OCI-LY1 (cell line): ENCODE results near the gene FAM53B.

Experiments
- H2AFZ ChIP-seq: fragments of 200-600 bp; sonication (generic), shearing (Covaris generic); 2 replicates; pipeline ENCODE4 v1.6.0; 2014; ENCODE audit warnings: antibody characterized with exemption, mild to moderate bottlenecking, low read length
- H3F3A ChIP-seq: fragments of 200-600 bp; sonication (generic), shearing (Covaris generic); 2 replicates; pipeline ENCODE4 v1.6.0; 2014; ENCODE audit warnings: mild to moderate bottlenecking, antibody characterized with exemption, low read length, moderate library complexity; ENCODE audit not compliant: insufficient read depth
- H3K27ac ChIP-seq: fragments of 200-600 bp; sonication (generic); 2 replicates; pipeline ENCODE4 v1.5.1; 2014; ENCODE audit warnings: low read length, mixed run types, mild to moderate bottlenecking, low read depth; ENCODE audit not compliant: poor library complexity, severe bottlenecking
- H3K27me3 ChIP-seq: fragments of 200-600 bp; sonication (generic); 2 replicates; pipeline ENCODE4 v1.6.0; 2014; ENCODE audit warnings: antibody characterized with exemption, mild to moderate bottlenecking, low read length, moderate library complexity; ENCODE audit not compliant: insufficient read depth
- H3K36me3 ChIP-seq: fragments of 200-600 bp; sonication (generic); 2 replicates; pipeline ENCODE4 v1.6.1; 2014; ENCODE audit warnings: mild to moderate bottlenecking, antibody characterized with exemption, low read length, moderate library complexity, mixed read lengths; ENCODE audit not compliant: insufficient read depth
- H3K4me1 ChIP-seq: fragments of 200-600 bp; sonication (generic); 2 replicates; pipeline ENCODE4 v1.5.1; 2014; ENCODE audit warnings: mild to moderate bottlenecking, low read length, moderate library complexity; ENCODE audit not compliant: insufficient read depth, severe bottlenecking
- H3K4me2 ChIP-seq: fragments of 200-600 bp; sonication (generic), shearing (Covaris generic); 2 replicates; pipeline ENCODE4 v1.6.1; 2014; ENCODE audit warnings: low read length
- H3K4me3 ChIP-seq: fragments of 200-600 bp; sonication (generic); 2 replicates; pipeline ENCODE4 v1.5.1; 2014; ENCODE audit warnings: low read length, low read depth, mild to moderate bottlenecking, mixed read lengths; ENCODE audit not compliant: poor library complexity, severe bottlenecking
- H3K79me2 ChIP-seq: fragments of 200-600 bp; shearing (Covaris generic); 2 replicates; pipeline ENCODE4 v1.6.1; 2016; ENCODE audit warnings: mixed run types, low read length, mixed read lengths; ENCODE audit not compliant: insufficient read depth
- H3K9ac ChIP-seq: fragments of 200-600 bp; sonication (generic), shearing (Covaris generic); 2 replicates; pipeline ENCODE4 v1.6.1; 2014; ENCODE audit warnings: mild to moderate bottlenecking, low read length, mixed read lengths
- H3K9me2 ChIP-seq: fragments of 200-600 bp; sonication (generic), shearing (Covaris generic); 2 replicates; pipeline ENCODE4 v1.6.1; 2014; ENCODE audit warnings: low read depth, mild to moderate bottlenecking, low read length, mixed read lengths
- H3K9me3 ChIP-seq: fragments of 200-600 bp; shearing (Covaris generic); 2 replicates; pipeline ENCODE4 v1.6.1; 2014; ENCODE audit warnings: low read length, mixed read lengths
- H4K20me1 ChIP-seq: fragments of 200-600 bp; sonication (generic), shearing (Covaris generic); 2 replicates; pipeline ENCODE4 v1.6.0; 2016; ENCODE audit warnings: mild to moderate bottlenecking, low read length; ENCODE audit not compliant: insufficient read depth
- EZH2 ChIP-seq: fragments of 200-600 bp; sonication (generic), shearing (Covaris generic); IDR thresholded peaks from 2 replicates; pipeline ENCODE4 v1.8.0; 2017; ENCODE audit warnings: borderline replicate concordance, mixed run types, mild to moderate bottlenecking, antibody characterized with exemption, low read length, moderate library complexity, mixed read lengths
- TF ChIP-seq, protein P1 (sequence below): fragments of 200-600 bp; sonication (generic), shearing (Covaris generic); IDR thresholded peaks from 2 replicates; pipeline ENCODE4 v1.5.1; 2017; ENCODE audit warnings: mild to moderate bottlenecking, antibody characterized with exemption, low read length, moderate library complexity, mixed read lengths

Gene FAM53B

DNA sequence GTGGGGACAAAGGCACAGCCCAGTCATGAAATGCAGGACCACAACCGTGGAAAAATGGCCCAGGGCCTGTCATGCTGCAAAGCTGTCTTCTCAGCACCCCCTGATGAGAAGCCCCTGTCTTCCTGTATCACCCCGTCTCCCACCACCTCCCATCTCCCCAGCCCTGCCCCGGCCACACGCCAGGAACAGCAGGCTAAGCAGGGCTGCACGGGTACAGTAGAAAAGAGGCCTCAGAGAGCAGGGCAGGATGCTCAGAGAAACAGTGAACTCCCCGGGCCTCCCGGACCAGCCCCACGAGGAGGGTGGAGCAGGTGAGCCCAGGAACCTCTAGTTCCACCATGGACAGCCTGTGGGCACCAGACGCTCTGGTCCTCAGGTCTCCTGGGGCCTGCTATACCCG is 77.7 kb downstream of the FAM53B start:
- no peak for TF ChIP-seq EZH2
- TF ChIP-seq, protein P1, sequence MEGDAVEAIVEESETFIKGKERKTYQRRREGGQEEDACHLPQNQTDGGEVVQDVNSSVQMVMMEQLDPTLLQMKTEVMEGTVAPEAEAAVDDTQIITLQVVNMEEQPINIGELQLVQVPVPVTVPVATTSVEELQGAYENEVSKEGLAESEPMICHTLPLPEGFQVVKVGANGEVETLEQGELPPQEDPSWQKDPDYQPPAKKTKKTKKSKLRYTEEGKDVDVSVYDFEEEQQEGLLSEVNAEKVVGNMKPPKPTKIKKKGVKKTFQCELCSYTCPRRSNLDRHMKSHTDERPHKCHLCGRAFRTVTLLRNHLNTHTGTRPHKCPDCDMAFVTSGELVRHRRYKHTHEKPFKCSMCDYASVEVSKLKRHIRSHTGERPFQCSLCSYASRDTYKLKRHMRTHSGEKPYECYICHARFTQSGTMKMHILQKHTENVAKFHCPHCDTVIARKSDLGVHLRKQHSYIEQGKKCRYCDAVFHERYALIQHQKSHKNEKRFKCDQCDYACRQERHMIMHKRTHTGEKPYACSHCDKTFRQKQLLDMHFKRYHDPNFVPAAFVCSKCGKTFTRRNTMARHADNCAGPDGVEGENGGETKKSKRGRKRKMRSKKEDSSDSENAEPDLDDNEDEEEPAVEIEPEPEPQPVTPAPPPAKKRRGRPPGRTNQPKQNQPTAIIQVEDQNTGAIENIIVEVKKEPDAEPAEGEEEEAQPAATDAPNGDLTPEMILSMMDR, result no peak
- H3K36me3 ChIP-seq, result peaks cover 55% of the 10 kb centered on the region; the same call in 1 of the 2 replicates
- no peaks in the 10 kb centered on the region for H3K9me3 ChIP-seq
- no peak overlapping the region for H2AFZ ChIP-seq
- no peaks in the 10 kb centered on the region for H3F3A ChIP-seq
- H4K20me1 ChIP-seq, result no peaks in the 10 kb centered on the region
- H3K79me2 ChIP-seq, result no peaks in the 10 kb centered on the region; the same call in 1 of the 2 replicates
- H3K4me2 ChIP-seq, result no peak overlapping the region
- no peak overlapping the region for H3K27ac ChIP-seq
- no peak overlapping the region for H3K9ac ChIP-seq
- H3K4me3 ChIP-seq, result no peak overlapping the region
- no peaks in the 10 kb centered on the region for H3K4me1 ChIP-seq
- H3K9me2 ChIP-seq, result no peaks in the 10 kb centered on the region
- no peaks in the 10 kb centered on the region for H3K27me3 ChIP-seq

DNA sequence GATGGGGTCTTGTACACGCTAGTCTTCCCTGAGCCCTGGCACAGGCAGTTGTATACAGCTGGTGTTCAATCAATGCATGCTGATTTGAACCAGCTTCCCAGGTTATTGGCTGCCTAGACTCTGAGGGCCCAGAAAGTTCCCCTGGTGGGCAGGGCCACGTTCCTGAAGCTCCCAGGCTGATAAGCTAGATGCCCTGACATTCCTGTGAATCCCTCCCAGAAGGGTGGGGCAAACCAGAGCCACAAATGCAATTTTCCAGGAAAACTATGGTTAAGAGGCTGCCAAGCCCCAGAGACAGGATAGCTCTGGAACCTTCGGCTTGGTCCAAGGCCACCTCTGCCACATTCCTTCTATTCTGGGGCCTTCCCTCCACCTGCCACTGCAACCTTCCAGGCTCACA is 78.2 kb downstream of the FAM53B start:
- Histone ChIP-seq H3K4me2 (no peak overlapping the region), H3F3A (no peaks in the 10 kb centered on the region), H3K9me3 (no peaks in the 10 kb centered on the region), H4K20me1 (no peaks in the 10 kb centered on the region), H2AFZ (no peak overlapping the region), H3K4me1 (no peaks in the 10 kb centered on the region), H3K27ac (no peak overlapping the region), H3K79me2 (no peaks in the 10 kb centered on the region; the same call in 1 of the 2 replicates), H3K27me3 (no peaks in the 10 kb centered on the region), H3K9ac (no peak overlapping the region), H3K36me3 (peaks cover 55% of the 10 kb centered on the region; the same call in 1 of the 2 replicates), H3K9me2 (no peaks in the 10 kb centered on the region), H3K4me3 (no peak overlapping the region)
- TF ChIP-seq EZH2, result no peak
- TF ChIP-seq, protein P1, result no peak

DNA sequence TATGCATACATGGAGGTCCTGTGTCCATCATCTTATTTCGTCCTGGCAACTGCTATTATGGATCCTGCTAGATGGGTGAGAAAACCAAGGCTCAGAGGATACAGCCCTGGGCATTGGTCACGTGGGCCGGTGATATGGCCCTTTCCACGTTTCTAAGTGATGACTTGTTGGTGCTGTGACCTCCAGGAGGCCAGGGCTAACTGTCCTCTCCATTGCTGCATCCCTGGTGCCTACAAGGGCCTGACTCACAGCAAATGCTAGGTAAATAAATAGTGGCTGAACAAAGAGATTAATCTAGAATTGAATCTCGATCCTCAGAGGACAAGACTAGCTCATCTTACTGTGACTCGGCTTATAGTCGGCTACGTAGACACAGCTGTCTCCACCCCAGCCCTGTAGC is 78.6 kb downstream of the FAM53B start:
- Histone ChIP-seq H3K36me3 (peaks cover 55% of the 10 kb centered on the region; the same call in 1 of the 2 replicates), H4K20me1 (no peaks in the 10 kb centered on the region), H3K9ac (no peak overlapping the region), H3K9me3 (no peaks in the 10 kb centered on the region), H3K4me2 (no peak overlapping the region), H3K79me2 (no peaks in the 10 kb centered on the region; the same call in 1 of the 2 replicates), H3K9me2 (no peaks in the 10 kb centered on the region), H3F3A (no peaks in the 10 kb centered on the region), H3K27ac (no peak overlapping the region), H3K4me1 (no peaks in the 10 kb centered on the region), H3K4me3 (no peak overlapping the region), H2AFZ (no peak overlapping the region), H3K27me3 (no peaks in the 10 kb centered on the region)
- no peak for TF ChIP-seq EZH2
- TF ChIP-seq, protein P1, result no peak
